Heart right ventricle (tissue), 16 donors: ENCODE data around the gene SERTAD3. TPM values are rescaled to one million over a fixed set of nuclear protein-coding genes. Genes with fewer than 3 reads are reported as not detected.
A peak's percentile ranks its signal among the peaks of the same experiment; 100 is the strongest.

Experiments
- ATAC-seq, 8 donors: fragments of 200-7000 bp; cut with Tn5 transposase; one replicate each; pipeline ENCODE4 v1.9.1; 2020; ENCODE audit warnings: mild to moderate bottlenecking in 8 of 8, moderate library complexity in 8 of 8, moderate number of reproducible peaks in 1 of 8
- DNase-seq, 2 donors: peaks; one replicate each; pipeline ENCODE4 v3.0.0-alpha.2; 2020
- H3K27ac ChIP-seq, 10 donors: fragments of 200-600 bp; sonication (generic) in 2 of 10; one replicate each; pipeline versions ENCODE4 v1.5.0 to v1.8.0; 2020 to 2022; ENCODE audit warnings: mild to moderate bottlenecking in 3 of 10
- H3K27me3 ChIP-seq, 7 donors: fragments of 200-600 bp; one replicate each; pipeline ENCODE4 v1.8.0; 2021 to 2022; ENCODE audit warnings: mild to moderate bottlenecking in 2 of 7
- H3K36me3 ChIP-seq, 9 donors: fragments of 200-600 bp; sonication (generic) in 1 of 9; one replicate each; pipeline versions ENCODE4 v1.5.0 to v1.8.0; 2020 to 2022; ENCODE audit warnings: mild to moderate bottlenecking in 2 of 9
- H3K4me1 ChIP-seq, 9 donors: fragments of 200-600 bp; sonication (generic) in 1 of 9; one replicate each; pipeline versions ENCODE4 v1.5.0 to v1.8.0; 2020 to 2022; ENCODE audit warnings: mild to moderate bottlenecking in 4 of 9
- H3K4me3 ChIP-seq, 10 donors: fragments of 200-600 bp; sonication (generic) in 2 of 10; one replicate each; pipeline versions ENCODE4 v1.5.0 to v1.8.0; 2020 to 2022; ENCODE audit warnings: mild to moderate bottlenecking in 7 of 10, moderate library complexity in 2 of 10
- H3K9me3 ChIP-seq, 11 donors: fragments of 200-600 bp in 10 of 11; sonication (generic) in 2 of 11; one replicate each; pipeline versions ENCODE4 v1.5.0 to v1.8.0; 2013 to 2022; ENCODE audit warnings: mild to moderate bottlenecking in 2 of 11, control low read depth in 1 of 11, moderate library complexity in 1 of 11
- WGBS, 2 donors: extraction: QIAGEN DNeasy Blood & Tissue Kit; methylation state at CpG; one replicate each; pipeline ENCODE4 v1.1.7; 2013; ENCODE audit warnings: inconsistent platforms in 1 of 2; 5-methylcytosine and 5-hydroxymethylcytosine counted together
- intact Hi-C, 10 donors: fragments of 100-400 bp; cut with DNase I; formaldehyde crosslinking; loops; one replicate each; pipeline versions ENCODE4 v1.11.1 to v1.14.2; 2022
- long read RNA-seq, 3 donors: library from polyadenylated mRNA; unstranded; transcript quantifications; one replicate each; pipeline ENCODE4 v2.0.0, GENCODE V29; 2020 to 2021
- polyA plus RNA-seq, 2 donors: library from polyadenylated mRNA; stranded (reverse); fragments of 200-250 nt; gene quantifications; one replicate each; pipeline ENCODE4 v1.2.3, GENCODE V29; 2013
- total RNA-seq, 10 donors: library from RNA; stranded (reverse); fragmentation: NEBNext Ultra II Directional in 3 of 10; extraction: Animal tissue kit (Norgen Biotek cat#: 25700) in 3 of 10; gene quantifications; one replicate each; pipeline versions ENCODE4 v1.2.1 to v1.2.4, GENCODE V29; 2021 to 2023
- TF ChIP-seq, protein P1 (sequence below), 9 donors: fragments of 200-600 bp; sonication (generic) in 2 of 9; IDR thresholded peaks; one replicate each; pipeline versions ENCODE4 v1.5.0 to v1.8.0; 2021 to 2022; ENCODE audit warnings: antibody characterized with exemption in 9 of 9, mild to moderate bottlenecking in 5 of 9, moderate library complexity in 1 of 9
- donor health status: Arrhythmogenic right ventricular cardiomyopathy.
- donor health status: ischemic (EF 13 %, LVEDD 7.1; RV severe dilation, severe dysfunction).
- donor health status: healthy with polysubstance abuse.
- donor health status: DM: no; HTN: yes; CAD: no.
- donor health status: DM: no; HTN: no; CAD: no.
- donor health status: ischemic (EF 25% LVEDD 6.9; RV normal size, moderate dysfunction).
- donor health status: ischemic (EF 25% LVEDD 5.7; RV mildly dilated, moderate dysfunction).
- donor health status: healthy.
- donor health status: DM: yes; HTN: yes; CAD: no.
- donor health status: Ischemic cardiomyopathy.
- donor health status: ischemic (EF 35%, LVEDD 5.7; RV mildly dilated, moderate dysfunction).
- donor health status: nonischemic (EF 11% LVEDD 7.7; RV severe dilation, severe dysfunction).
- donor health status: DM: yes; HTN: yes; CAD: no.
- donor health status: PGD.
- donor health status: ischemic (EF 29% LVEDD 5.4; RV normal size, mild dysfunction).
- donor health status: nonischemic (EF 23%, LVEDD 6.1; RV moderate dilation, normal function).

The SERTAD3 gene, protein sequence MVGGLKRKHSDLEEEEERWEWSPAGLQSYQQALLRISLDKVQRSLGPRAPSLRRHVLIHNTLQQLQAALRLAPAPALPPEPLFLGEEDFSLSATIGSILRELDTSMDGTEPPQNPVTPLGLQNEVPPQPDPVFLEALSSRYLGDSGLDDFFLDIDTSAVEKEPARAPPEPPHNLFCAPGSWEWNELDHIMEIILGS
- total RNA-seq (10 to 100 TPM; 19.4 to 37.5 (median 27.4) TPM), polyA plus RNA-seq (10 to 100 TPM; 35.3 to 35.6 TPM)
- long read RNA-seq, donor 1, transcript SERTAD3-201 (2 exons, 1,734 nt): major isoform, 29 of 32 reads
- long read RNA-seq, donor 1, partial matches to known transcripts: 0 of 32 reads
- long read RNA-seq, donor 1, other reads (novel, unspliced or antisense): 3 of 32 reads
- long read RNA-seq, donor 2, transcript SERTAD3-201 (2 exons, 1,734 nt): major isoform, 20 of 25 reads
- long read RNA-seq, donor 2, partial matches to known transcripts: 0 of 25 reads
- long read RNA-seq, donor 2, other reads (novel, unspliced or antisense): 5 of 25 reads
- long read RNA-seq, donor 3, transcript SERTAD3-201 (2 exons, 1,734 nt): major isoform, 56 of 60 reads
- long read RNA-seq, donor 3, partial matches to known transcripts: 0 of 60 reads
- long read RNA-seq, donor 3, other reads (novel, unspliced or antisense): 4 of 60 reads

DNA sequence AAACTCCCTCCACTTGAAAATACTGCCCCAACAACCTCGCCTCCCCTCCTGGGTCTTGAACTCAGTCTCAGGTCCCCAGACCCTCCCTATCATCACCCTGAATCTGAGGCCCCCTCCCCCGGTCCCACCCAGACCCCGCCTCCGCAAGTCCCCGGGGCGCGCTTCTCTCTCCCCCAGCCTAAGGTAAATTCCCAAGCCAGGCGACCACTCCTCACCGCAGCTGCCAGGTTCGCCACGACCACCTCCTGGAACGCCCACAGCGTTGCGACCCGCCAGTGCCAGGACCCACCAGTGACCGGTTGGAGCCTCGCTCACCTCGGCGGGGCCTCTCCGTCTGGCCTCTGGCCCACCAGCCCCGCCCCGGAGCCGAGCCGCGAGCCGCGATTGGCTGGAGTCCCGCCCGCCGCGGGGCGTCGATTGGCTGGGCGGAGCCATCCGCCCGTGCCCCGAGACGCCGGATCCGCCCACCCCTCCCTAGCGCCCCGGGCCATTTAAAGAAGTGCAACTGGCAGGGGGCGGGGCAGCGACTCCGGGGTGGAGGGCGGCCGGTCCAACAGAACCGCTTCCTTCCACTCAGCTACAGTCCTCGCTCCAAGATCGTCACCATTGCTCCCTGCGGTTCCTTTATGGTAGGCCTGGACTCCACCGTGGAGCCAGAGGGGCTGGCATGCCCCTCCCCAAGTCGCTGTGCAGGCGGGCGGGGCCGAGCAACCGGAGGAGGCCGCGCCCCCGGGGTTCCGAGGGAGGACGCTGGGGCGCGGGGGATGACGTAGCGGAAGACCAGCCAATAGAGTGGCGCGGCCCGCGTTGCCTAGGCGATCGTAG lies at the start of gene SERTAD3:
Gene SERTAD3, minus strand, starts transcription at position 336 of the 825 bp plus-strand sequence. CDS start 2,255 bp downstream, outside the sequence.
- 0% methylated on average over 71 to 72 of the region's 72 CpGs for WGBS, 2 donors
- peaks cover 0 to 55% (median 36%) of the 10 kb centered on the region in 9 donors for H3K36me3 ChIP-seq
- peak within 1 kb of the TSS; percentile 80 to 100 (median 97) for H3K27ac ChIP-seq
- H3K4me1 ChIP-seq: peaks cover 10 to 40% (median 27%) of the 10 kb centered on the region in 9 donors
- H3K27me3 ChIP-seq: no peaks in the 10 kb centered on the region
- TF ChIP-seq, protein P1, sequence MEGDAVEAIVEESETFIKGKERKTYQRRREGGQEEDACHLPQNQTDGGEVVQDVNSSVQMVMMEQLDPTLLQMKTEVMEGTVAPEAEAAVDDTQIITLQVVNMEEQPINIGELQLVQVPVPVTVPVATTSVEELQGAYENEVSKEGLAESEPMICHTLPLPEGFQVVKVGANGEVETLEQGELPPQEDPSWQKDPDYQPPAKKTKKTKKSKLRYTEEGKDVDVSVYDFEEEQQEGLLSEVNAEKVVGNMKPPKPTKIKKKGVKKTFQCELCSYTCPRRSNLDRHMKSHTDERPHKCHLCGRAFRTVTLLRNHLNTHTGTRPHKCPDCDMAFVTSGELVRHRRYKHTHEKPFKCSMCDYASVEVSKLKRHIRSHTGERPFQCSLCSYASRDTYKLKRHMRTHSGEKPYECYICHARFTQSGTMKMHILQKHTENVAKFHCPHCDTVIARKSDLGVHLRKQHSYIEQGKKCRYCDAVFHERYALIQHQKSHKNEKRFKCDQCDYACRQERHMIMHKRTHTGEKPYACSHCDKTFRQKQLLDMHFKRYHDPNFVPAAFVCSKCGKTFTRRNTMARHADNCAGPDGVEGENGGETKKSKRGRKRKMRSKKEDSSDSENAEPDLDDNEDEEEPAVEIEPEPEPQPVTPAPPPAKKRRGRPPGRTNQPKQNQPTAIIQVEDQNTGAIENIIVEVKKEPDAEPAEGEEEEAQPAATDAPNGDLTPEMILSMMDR (IDR thresholded peaks at IDR 0.05): peak in 2 of 9 donors; percentile 18 to 30
- ATAC-seq: peak; percentile 82 to 90 (median 88)
- no peaks in the 10 kb centered on the region for H3K9me3 ChIP-seq
- DNase-seq: peak; percentile 97
- intact Hi-C loops: loop anchor here in 7 of 10 donors (1.0 to 10.0 kb wide), 9 partner anchors 10 to 99 kb away; partner anchors contain the start of genes BLVRB (in 2 of the 7), C19orf47 (in 2 of the 7), PLD3 (in 2 of the 7) and SERTAD1 (in 2 of the 7)
- H3K4me3 ChIP-seq: peak within 1 kb of the TSS; percentile 70 to 96 (median 85)

DNA sequence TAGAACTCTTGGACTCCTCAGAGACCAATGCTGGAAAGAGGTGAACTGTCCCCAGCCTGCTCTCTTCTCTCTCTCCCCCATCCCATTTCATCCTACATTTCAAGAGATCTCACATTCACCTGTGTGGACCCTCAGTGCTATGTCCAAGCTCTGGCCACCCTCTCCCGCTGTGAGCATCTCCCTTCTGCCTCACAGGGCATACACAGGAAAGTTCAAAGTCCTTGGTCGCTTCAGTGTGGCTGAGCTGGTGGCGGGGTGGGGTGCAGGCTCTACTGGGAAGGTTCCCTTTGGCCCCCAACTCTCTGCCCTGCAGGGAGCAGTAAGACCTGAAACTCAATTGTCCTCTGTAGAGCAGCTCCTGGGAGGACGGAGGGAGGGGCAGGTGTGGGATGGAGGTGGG lies 49.6 kb upstream of the SERTAD3 start:
- ATAC-seq: no peak
- intact Hi-C loops: no loop called here
- H3K36me3 ChIP-seq: no peaks in the 10 kb centered on the region
- H3K27ac ChIP-seq: no peak overlapping the region
- DNase-seq: no peak
- no peaks in the 10 kb centered on the region for H3K9me3 ChIP-seq
- no peak overlapping the region for H3K4me3 ChIP-seq
- no peaks in the 10 kb centered on the region for H3K4me1 ChIP-seq
- TF ChIP-seq, protein P1 (IDR thresholded peaks at IDR 0.05): no peak
- H3K27me3 ChIP-seq: peaks cover 0 to 8% (median 0%) of the 10 kb centered on the region in 7 donors
- whole genome bisulfite sequencing, 2 donors: 53 to 65% methylated on average over 4 of the region's 4 CpGs

DNA sequence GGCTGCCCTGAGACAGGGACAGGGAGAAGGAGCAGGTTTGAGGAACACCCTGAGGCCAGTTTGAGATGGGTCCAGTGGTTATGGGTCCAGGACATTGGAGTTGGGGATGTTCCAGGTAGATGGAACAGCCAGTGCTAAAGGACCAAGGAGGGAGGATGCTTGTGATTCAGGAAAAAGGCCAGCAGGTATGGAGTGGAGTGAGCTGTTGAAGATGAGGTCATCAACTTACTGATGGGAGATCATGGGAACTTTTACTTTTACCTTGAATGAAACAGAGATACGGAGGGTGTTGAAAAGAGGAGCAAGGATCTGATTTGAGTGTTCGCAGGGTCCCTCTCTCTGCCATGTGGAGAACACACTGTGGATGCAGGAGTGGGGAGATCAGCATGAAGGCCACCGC lies 48.1 kb upstream of the SERTAD3 start:
- DNase-seq (no peak), ATAC-seq (no peak)
- no peak overlapping the region for H3K4me3 ChIP-seq
- TF ChIP-seq, protein P1 (IDR thresholded peaks at IDR 0.05): no peak
- peaks cover 0 to 7% (median 0%) of the 10 kb centered on the region in 9 donors for H3K4me1 ChIP-seq
- WGBS, 2 donors: 89 to 98% methylated on average over 3 of the region's 3 CpGs
- no peaks in the 10 kb centered on the region for H3K36me3 ChIP-seq
- intact Hi-C loops: no loop called here
- H3K9me3 ChIP-seq: no peaks in the 10 kb centered on the region
- no peak overlapping the region for H3K27ac ChIP-seq
- H3K27me3 ChIP-seq: peaks cover 0 to 23% (median 12%) of the 10 kb centered on the region in 7 donors

DNA sequence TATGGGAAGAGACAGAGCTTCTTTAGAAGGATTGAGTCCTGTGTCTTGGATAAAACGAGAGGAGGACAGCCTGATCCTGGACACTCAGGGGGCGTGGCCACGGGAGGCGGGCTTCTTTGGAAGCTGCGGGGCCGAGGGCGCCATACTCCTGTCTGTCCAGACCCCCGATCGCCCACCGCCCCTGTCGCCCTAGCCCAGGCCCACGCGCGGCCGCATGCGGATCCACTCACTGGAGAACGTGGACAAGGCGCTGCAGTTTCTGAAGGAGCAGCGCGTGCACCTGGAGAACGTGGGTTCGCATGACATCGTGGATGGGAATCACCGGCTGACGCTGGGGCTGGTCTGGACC lies 45.7 kb upstream of the SERTAD3 start:
- Histone ChIP-seq H3K36me3 (no peaks in the 10 kb centered on the region), H3K27me3 (peaks cover 0 to 29% (median 13%) of the 10 kb centered on the region in 7 donors), H3K4me1 (peaks cover 0 to 7% (median 0%) of the 10 kb centered on the region in 9 donors), H3K4me3 (no peak overlapping the region), H3K27ac (no peak overlapping the region), H3K9me3 (no peaks in the 10 kb centered on the region)
- TF ChIP-seq, protein P1 (IDR thresholded peaks at IDR 0.05): no peak
- DNase-seq (no peak), ATAC-seq (no peak)
- 52 to 69% methylated on average over 25 of the region's 25 CpGs for WGBS, 2 donors
- intact Hi-C loops: no loop called here
